PFSK-1 (cell line): ENCODE results near the gene UNC93B1.

ENCODE experiments used
- FOXP2 ChIP-seq: optimal IDR thresholded peaks from 2 replicates; pipeline ENCODE3; 2011; ENCODE audit warnings: borderline replicate concordance, control low read depth, inconsistent platforms; ENCODE audit not compliant: insufficient read depth; ENCODE audit errors: extremely low read length, extremely low read depth
- POLR2AphosphoS5 ChIP-seq: IDR thresholded peaks from 2 replicates; pipeline ENCODE4 v1.6.1; 2012; ENCODE audit warnings: low read depth, mild to moderate bottlenecking, control low read depth, low read length, moderate library complexity
- SIN3A ChIP-seq: IDR thresholded peaks from 2 replicates; pipeline ENCODE4 v1.6.1; 2012; ENCODE audit warnings: mild to moderate bottlenecking, low read length, moderate library complexity, borderline replicate concordance; ENCODE audit not compliant: insufficient read depth
- TAF1 ChIP-seq: IDR thresholded peaks from 2 replicates; pipeline ENCODE4 v1.6.1; 2012; ENCODE audit warnings: low read length, control low read depth, borderline replicate concordance; ENCODE audit not compliant: insufficient read depth
- TF ChIP-seq, protein P1 (sequence below), 2 experiments: IDR thresholded peaks; 2 replicates each; pipeline versions ENCODE4 v1.6.1 to v1.8.0; 2011 to 2012; ENCODE audit warnings: low read depth in 2 of 2, low read length in 2 of 2, control low read depth in 1 of 2, inconsistent platforms in 1 of 2, mild to moderate bottlenecking in 1 of 2, moderate library complexity in 1 of 2; ENCODE audit not compliant: insufficient read depth in 1 of 2

DNA sequence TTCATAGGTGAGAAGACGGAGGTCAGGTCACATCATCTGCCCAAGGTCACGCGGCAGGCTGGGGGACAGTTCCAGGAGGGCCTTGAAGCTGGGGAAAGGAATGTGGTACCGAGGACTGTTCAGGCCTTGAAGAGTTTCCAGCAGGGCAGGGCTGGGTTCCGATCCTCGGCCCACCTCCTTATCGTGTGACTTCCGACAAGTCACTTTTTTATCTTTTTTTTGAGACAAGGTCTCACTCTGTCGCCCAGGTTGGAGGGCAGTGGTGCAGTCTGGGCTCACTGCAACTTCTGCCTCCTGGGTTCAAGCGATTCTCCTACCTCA is 27.2 kb upstream of the UNC93B1 start:
- TF ChIP-seq TAF1: no peak
- no peak for TF ChIP-seq POLR2AphosphoS5
- TF ChIP-seq, protein P1, sequence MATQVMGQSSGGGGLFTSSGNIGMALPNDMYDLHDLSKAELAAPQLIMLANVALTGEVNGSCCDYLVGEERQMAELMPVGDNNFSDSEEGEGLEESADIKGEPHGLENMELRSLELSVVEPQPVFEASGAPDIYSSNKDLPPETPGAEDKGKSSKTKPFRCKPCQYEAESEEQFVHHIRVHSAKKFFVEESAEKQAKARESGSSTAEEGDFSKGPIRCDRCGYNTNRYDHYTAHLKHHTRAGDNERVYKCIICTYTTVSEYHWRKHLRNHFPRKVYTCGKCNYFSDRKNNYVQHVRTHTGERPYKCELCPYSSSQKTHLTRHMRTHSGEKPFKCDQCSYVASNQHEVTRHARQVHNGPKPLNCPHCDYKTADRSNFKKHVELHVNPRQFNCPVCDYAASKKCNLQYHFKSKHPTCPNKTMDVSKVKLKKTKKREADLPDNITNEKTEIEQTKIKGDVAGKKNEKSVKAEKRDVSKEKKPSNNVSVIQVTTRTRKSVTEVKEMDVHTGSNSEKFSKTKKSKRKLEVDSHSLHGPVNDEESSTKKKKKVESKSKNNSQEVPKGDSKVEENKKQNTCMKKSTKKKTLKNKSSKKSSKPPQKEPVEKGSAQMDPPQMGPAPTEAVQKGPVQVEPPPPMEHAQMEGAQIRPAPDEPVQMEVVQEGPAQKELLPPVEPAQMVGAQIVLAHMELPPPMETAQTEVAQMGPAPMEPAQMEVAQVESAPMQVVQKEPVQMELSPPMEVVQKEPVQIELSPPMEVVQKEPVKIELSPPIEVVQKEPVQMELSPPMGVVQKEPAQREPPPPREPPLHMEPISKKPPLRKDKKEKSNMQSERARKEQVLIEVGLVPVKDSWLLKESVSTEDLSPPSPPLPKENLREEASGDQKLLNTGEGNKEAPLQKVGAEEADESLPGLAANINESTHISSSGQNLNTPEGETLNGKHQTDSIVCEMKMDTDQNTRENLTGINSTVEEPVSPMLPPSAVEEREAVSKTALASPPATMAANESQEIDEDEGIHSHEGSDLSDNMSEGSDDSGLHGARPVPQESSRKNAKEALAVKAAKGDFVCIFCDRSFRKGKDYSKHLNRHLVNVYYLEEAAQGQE (IDR thresholded peaks at IDR 0.05; ENCODE audit: insufficient read depth in 1 of 2, low read depth in 2 of 2, low read length in 2 of 2): no peak
- no peak for TF ChIP-seq SIN3A
- TF ChIP-seq FOXP2: no peak
